Osteocyte (in vitro differentiated cells): ENCODE results near the gene LENEP. TPM values are rescaled to one million over a fixed set of nuclear protein-coding genes. Genes with fewer than 3 reads are reported as not detected.

Experiments used
- DNase-seq: peaks from one replicate; pipeline ENCODE4 v3.0.0; 2021; ENCODE audit warnings: mixed read lengths; ENCODE audit not compliant: unreplicated experiment; ENCODE audit errors: extremely low spot score
- H3K27ac Mint-ChIP-seq: one replicate; pipeline ENCODE4 v1.8.0; 2021; ENCODE audit warnings: mild to moderate bottlenecking, mixed read lengths; ENCODE audit not compliant: unreplicated experiment
- H3K27me3 Mint-ChIP-seq: one replicate; pipeline ENCODE4 v1.8.0; 2021; ENCODE audit warnings: mixed read lengths; ENCODE audit not compliant: unreplicated experiment
- H3K36me3 Mint-ChIP-seq: one replicate; pipeline ENCODE4 v1.8.0; 2021; ENCODE audit warnings: mixed read lengths; ENCODE audit not compliant: unreplicated experiment
- H3K4me1 Mint-ChIP-seq: one replicate; pipeline ENCODE4 v1.8.0; 2021; ENCODE audit warnings: mixed read lengths; ENCODE audit not compliant: unreplicated experiment
- H3K4me3 Mint-ChIP-seq: one replicate; pipeline ENCODE4 v1.8.0; 2021; ENCODE audit warnings: mild to moderate bottlenecking, moderate library complexity, mixed read lengths; ENCODE audit not compliant: unreplicated experiment
- H3K9me3 Mint-ChIP-seq: one replicate; pipeline ENCODE4 v1.8.0; 2021; ENCODE audit warnings: mixed read lengths; ENCODE audit not compliant: unreplicated experiment
- CTCF ChIP-seq: fragments of 200-600 bp; sonication (generic); IDR thresholded peaks from 2 replicates; pipeline ENCODE4 v1.5.0; 2021; ENCODE audit warnings: antibody characterized with exemption, mild to moderate bottlenecking, moderate library complexity
- total RNA-seq: library from RNA; stranded (reverse); gene quantifications from 2 replicates; pipeline ENCODE4 v1.2.1, GENCODE V29; 2021

The LENEP gene
- total RNA-seq, 1 donor from 2014 or later: not detected

GRCh38 chr1:154954541-154954940, 38.8 kb upstream of the LENEP start:
- Mint-ChIP-seq H3K27me3 (no peaks in the 10 kb centered on the region), H3K4me1 (peaks cover 46% of the 10 kb centered on the region), H3K9me3 (no peaks in the 10 kb centered on the region), H3K36me3 (peaks cover 12% of the 10 kb centered on the region), H3K4me3 (peak overlapping the region; percentile 90), H3K27ac (peak overlapping the region; percentile 98)
- no peak for DNase-seq
- TF ChIP-seq CTCF: no peak

GRCh38 chr1:154955039-154955717, 38.2 kb upstream of the LENEP start:
- H3K27ac Mint-ChIP-seq: peak overlapping the region; percentile 98
- H3K36me3 Mint-ChIP-seq: peaks cover 12% of the 10 kb centered on the region
- no peaks in the 10 kb centered on the region for H3K9me3 Mint-ChIP-seq
- peaks cover 48% of the 10 kb centered on the region for H3K4me1 Mint-ChIP-seq
- no peaks in the 10 kb centered on the region for H3K27me3 Mint-ChIP-seq
- TF ChIP-seq CTCF: no peak
- peak overlapping the region; percentile 90 for H3K4me3 Mint-ChIP-seq
- no peak for DNase-seq

GRCh38 chr1:154955718-154956543, 37.5 kb upstream of the LENEP start, which contains the start of gene PBXIP1:
TSS of gene PBXIP1 (minus strand) at chr1:154956099. CDS start at chr1:154953721, 2,378 bp downstream.
- Mint-ChIP-seq H3K4me3 (peak within 1 kb of the TSS; percentile 90), H3K27ac (peak within 1 kb of the TSS; percentile 98), H3K27me3 (no peaks in the 10 kb centered on the region), H3K9me3 (no peaks in the 10 kb centered on the region), H3K4me1 (peaks cover 55% of the 10 kb centered on the region), H3K36me3 (peaks cover 6% of the 10 kb centered on the region)
- peak; percentile 61 for TF ChIP-seq CTCF
- DNase-seq: peak; percentile 91

- H3K4me1 Mint-ChIP-seq: peaks cover 58% of the 10 kb centered on the region
- no peak for DNase-seq
- H3K9me3 Mint-ChIP-seq: no peaks in the 10 kb centered on the region
- no peak for TF ChIP-seq CTCF
- H3K4me3 Mint-ChIP-seq: peak overlapping the region; percentile 90
- H3K27me3 Mint-ChIP-seq: no peaks in the 10 kb centered on the region
- H3K36me3 Mint-ChIP-seq: peaks cover 6% of the 10 kb centered on the region
- peak overlapping the region; percentile 98 for H3K27ac Mint-ChIP-seq
Measured at GRCh38 chr1:154956544-154956941, 36.8 kb upstream of the LENEP start.

GRCh38 chr1:154957091-154957657, 36.2 kb upstream of the LENEP start:
- peaks cover 6% of the 10 kb centered on the region for H3K36me3 Mint-ChIP-seq
- TF ChIP-seq CTCF: no peak
- H3K27ac Mint-ChIP-seq: peak overlapping the region; percentile 98
- H3K4me1 Mint-ChIP-seq: peaks cover 55% of the 10 kb centered on the region
- peak overlapping the region; percentile 90 for H3K4me3 Mint-ChIP-seq
- H3K27me3 Mint-ChIP-seq: no peaks in the 10 kb centered on the region
- no peaks in the 10 kb centered on the region for H3K9me3 Mint-ChIP-seq
- no peak for DNase-seq
